Medulla oblongata (tissue), 1 donor: Measurements from ENCODE around the gene ELL.
"Not testable (repeated sequence)": the region's sequence is repeated elsewhere in the genome, so short reads cannot be mapped to it uniquely, and the experiment has no call there.

Experiments used
- DNase-seq: peaks from one replicate; pipeline ENCODE4 v3.0.0-alpha.2; 2015; ENCODE audit errors: extremely low spot score

ELL gene

DNA sequence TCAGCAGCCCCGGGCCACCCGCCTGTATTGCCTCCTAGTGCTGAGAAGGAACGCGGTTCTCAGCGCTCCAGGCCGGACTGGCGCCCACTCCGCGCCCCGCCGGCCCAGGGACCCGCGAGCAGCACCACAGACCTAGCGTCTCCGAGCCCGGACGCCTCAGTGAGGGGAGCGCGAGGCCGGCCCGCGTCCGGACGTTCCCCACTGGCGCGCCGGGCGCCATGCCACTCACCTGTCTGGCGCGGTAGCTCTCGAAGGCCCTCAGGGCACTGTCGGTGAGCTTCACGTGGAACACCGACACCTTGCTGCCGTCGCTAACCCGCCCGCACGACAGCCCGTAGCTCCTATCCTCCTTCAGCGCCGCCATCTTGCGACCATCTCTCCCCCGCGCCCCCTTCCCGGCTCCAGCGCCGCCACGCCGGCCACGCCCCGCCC lies at the start of gene ELL:
Gene ELL, minus strand, starts transcription at position 379 of the 432 bp plus-strand sequence. Its CDS starts 15 bp downstream, at position 364.
- no peak for DNase-seq

DNA sequence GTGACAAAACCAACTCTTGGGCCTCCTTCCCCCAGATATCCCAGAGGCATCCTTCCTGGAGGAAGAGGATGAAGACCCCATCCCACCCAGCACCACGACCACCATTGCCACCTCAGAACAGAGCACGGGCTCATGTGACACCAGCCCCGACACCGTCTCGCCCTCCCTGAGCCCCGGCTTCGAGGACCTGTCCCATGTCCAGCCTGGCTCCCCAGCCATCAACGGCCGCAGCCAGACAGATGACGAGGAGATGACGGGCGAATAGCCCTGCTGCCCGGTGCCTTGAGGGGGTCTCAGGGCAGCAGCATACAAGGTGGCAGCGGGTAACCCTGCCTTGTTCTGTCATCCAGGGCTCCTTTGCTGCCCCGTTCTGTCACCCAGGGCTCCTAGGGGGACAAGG lies 46.5 kb upstream of the ELL start:
- no peak for DNase-seq

DNA sequence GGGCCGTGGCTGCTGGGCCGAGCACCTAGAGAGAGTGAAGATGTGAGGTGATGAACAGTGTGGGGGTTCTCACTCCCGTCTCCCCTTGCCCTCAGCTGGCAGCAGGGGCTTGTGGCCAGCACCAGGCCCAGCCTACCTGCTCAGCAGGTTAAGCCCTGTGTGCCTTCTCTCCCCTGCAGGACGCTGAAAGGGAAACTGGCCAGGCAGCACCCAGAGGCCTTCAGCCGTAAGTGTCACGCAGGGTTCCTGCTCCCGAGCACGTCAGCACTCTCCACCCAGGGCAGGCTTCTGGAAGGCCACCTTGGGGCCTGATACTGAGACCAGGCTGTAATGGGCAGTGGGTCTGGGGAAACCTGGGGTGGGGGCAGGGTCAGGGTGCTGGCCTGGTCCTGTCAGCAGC lies 45.1 kb upstream of the ELL start:
- no peak for DNase-seq

DNA sequence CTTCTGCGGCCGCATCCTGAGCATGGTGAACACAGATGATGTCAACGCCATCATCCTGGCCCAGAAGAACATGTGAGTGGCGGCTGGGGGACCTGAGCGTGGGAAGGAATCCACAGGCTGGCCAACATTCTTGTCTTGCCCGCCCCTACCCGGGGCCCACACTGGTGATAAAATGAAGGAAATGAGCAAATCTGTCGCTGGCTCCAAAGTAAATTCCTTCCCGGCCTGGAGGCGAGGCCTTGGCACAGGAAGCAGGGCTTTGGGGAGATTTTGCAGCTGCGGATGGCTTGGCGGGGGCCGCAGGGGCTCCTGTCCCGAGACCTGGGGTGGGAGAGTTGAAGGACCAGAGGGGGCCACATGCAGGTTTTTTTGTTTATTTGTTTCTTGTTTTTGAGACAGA lies 40.2 kb upstream of the ELL start:
- no peak for DNase-seq

DNA sequence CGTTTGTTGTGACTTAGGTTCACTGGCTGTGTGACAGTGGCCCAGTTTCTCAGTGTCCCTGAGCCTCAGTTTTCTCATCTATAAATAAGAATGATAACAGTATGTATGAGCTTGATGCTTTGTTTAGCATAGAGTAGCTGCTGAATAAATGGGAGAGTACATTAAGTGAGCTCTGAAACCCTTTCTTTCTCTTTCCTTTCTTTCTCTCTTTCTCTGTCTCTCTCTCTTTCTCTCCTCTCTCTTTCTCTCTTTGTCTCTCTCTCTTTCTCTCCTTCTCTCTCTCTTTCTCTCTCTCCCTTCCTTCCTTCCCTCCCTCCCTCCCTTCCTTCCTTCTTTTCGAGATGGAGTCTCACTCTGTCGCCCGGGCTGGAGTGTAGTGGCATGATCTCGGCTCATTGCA lies 37.8 kb upstream of the ELL start:
- no peak for DNase-seq

DNA sequence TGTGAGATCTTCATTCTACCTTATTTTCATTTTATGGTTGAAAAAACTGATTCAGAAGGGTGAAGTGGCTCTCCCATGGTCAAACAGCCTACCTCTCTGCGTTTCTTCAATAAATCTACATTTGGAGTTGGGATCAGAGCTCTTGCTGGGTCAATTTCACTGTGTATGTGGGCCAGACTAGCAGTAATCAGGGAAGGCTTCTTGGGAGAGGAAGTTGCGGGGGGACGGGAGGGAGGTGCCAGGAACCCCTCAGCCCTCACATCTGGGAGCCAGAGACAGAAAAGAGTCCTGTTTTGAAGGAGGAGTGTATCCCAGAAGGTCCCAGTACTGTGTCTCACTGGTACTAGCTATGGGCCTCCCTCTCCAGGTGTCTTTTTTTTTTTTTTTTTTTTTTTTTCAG lies 36.7 kb upstream of the ELL start:
- no peak for DNase-seq

DNA sequence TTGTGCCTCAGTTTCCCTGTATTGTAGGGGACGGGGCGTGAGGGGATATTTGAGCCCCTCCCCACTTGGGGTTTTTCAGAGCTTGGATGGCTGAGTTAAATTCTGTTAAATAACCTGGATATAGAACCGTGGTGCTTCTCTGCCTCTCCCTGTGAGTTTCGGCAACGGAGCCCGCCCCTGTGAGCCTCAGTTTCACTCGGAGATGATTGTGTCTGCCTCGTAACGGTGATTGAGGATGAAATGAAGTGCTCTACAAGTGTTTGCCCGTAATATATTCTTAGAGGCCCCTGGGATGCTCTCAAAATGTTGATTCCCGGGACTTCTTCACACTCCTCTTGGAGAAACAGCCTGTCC lies 36.3 kb upstream of the ELL start:
- no peak for DNase-seq

DNA sequence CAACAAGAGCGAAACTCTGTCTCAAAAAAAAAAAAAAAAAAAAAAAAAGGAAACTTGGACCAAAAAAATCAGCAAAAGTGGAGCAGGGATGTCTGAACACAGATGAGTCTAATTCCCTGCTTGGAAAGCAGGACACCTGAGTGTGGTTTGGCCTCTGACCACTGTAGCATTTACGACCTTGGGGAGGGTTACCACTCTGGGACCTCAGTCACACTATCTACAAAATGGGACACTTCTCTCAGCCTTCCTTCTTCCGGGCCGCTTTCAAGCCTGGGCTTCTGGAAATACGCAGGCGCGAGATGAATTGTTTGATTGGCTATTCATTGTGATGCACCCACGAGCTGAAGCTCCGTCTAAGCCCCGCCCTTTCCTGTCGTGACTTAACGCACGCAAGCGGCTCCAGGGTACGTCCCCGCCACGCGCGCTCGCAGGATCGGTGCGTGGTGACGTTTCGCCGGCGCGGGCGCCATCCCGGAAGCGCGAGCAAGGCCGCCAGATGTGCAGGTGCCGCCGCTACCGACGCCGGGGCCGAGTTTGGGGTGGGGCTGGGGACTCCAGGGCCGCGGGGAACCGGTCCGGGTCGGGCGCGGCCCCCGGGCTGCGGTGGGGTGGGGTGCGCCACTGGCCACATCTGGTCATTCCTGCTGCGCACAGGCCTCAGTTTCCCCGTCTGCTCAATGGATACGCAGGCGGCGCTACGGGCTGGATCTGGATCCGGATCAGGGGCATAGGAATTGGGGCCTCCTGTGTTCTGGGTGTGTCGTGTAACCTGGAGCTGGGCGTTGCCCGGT lies 35.7 kb upstream of the ELL start, which contains the start of gene KXD1:
Gene KXD1, plus strand, starts transcription at position 460 of the 791 bp plus-strand sequence. CDS start 4,187 bp downstream, outside the sequence.
- DNase-seq = peak; percentile 99

DNA sequence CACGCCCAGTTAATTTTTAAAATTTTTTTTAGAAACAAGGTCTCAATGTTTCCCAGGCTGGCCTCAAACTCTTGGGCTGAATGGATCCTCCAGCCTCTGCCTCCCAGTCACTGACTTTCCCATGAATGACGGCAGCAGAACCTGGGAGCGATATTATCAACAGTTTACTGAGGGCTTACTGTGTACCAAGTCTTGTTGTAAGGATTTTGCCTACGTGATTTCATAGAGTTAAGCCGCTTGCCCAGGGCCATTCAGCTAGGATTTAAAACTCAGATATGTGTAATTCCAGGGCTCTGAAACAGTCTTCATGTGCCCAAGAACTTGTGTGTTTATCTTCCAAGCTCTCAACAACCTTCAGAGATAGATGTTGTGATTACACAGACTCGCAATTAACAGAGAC lies 29.8 kb upstream of the ELL start:
- DNase-seq = no peak

DNA sequence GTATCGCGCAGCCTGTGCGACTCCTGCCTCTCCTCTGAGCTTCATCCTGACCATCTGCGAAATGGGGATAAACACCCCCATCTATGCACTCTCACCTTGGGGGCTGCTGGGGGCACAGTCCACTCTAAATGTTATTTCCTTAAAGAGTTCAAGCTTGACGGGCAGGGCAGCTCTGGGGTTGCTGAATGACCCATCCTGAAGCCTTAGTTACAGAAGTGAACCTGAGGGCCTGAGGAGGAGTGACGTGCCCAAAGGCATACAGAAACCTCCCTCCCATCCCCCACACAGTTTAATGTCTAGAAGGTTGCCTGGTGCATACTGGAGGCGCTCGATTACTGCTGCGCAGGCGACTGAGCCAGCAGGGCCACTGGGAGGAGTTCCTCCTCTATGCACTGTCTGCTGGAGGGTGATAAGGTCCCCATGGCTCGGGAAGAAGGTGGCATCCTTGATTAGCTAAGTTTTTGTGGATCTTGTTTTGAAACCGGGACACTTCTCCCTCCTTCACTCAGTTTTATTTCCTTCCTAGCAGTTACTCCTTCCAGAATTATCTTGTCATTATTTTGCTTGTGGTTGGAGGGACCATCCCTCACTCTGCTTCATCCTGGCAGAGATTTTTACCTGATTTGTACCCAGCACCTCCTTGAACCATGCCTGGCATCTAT lies 22.1 kb upstream of the ELL start:
- DNase-seq = peak; percentile 42

DNA sequence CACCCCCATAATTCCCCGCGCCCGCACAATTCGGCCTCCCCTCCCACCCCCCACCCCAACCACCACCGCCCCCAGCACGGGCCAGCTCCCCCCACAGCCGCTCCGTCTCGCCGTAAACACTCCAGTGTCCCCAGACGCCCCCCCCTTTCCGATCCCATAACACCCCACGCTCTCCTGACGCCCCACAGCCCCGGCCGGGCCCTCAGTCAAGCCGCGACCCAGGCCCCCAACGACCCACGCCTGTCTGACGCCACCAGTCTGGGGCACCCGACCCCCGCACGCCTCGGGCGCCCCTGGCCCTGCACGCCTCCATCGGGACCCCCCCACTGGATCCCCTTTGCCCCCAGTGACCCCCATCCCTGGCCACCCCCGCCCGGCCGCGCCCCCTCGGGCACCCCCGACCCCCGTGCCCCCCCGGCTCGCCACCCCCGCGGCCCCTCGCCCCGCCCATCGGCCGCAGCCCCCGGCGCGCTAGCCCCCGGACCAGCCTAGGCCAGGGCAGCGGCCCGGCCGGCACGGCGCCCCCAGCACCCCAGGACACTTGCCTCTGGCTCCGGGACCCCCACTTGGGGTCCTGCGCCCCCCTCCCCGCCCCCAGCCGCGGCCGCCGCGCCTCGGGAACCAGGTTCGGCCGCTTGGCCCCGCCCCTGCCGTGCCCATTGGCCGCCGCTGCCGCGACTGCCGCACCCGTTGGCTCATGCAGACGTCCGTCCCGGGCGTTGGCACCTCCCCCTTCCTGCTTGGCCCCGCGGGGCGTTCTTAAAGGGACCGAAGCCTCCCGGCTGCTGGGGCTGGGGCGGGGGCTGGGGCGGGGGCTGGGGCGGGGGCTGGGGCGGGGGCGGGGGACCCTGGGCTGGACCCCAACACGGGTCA lies 21.3 kb upstream of the ELL start, which contains the start of gene FKBP8:
Gene FKBP8, minus strand, starts transcription at position 633 of the 873 bp plus-strand sequence. CDS start 1,603 bp downstream, outside the sequence.
- DNase-seq = peak; percentile 94

DNA sequence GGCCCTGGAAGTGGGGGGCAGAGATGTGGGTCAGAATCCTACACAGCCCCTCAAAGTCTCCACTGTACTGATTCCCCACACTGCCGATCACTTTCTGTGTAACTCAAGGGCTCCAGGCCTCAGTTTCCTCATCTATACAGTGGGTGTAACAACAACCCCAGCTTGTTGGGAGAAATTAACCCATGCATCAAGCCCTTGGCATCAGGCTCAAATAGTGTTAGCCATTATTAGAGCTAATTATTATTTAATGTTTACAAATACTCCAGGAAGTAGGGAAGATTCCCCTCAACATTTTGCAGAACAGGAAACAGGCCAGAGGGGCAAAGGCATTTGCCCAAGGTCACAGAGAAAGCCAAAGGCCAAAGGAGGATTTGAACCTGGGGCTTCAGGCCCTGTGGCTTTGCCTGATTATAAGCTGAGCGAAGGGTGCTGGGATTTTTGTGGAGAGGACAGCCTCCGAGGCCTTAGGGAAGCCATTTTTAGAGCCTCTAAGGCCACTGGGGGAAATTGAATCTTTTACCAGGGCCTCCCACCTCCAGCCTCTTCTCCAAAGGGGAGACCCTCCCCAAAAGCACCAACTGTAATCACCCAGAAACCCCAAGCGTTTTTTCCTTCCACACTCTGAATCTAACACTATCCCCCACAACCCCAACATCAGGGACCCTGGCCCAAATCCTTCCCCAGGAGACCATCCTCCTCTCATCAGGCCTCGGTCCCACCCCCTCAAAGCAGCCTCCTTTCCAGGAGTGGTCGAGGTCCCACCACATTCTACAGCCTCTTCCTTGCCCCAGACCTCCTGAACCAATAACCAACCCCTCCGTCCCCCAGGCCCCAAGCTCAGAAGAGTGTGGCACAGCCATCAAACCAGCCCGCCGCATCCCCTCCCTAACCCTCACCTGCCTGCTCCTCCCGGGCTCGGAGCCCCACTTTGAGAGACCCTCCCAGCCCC lies 20.4 kb upstream of the ELL start:
- no peak for DNase-seq

DNA sequence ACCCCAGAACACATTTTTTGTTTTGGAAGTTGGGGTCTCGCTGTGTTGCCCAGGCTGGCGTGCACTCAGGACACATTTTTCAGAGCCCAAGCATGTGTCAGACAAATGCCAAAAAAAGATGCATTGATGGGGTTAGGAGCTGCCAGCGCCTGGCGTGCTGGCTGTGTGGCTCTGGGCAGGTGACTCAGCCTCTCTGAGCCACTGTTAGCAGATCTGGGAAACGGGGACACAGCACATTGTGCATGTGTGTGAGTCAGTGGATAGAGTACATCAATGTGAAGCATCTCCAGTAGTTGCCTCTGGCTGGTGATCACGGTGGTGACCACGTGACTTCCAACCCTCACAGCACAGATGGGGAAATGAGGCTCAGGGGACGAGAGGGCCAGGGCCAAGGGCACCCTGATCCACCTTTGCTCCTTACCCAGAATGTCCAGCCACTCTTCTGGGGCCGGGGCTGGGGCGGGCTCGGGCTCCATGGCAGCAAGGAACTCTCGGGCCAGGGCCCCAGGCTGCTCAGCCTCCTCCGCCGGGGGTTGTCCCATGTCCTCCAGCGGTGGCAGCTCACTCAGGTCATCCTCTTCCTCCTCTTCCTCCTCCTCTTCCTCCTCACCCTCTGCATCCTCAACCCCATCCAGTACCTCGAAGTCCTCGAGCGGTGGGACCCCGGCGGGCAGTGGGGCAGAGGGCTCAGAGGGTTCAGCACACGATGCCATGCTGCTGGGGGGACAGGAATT lies 19.6 kb upstream of the ELL start:
- no peak for DNase-seq

DNA sequence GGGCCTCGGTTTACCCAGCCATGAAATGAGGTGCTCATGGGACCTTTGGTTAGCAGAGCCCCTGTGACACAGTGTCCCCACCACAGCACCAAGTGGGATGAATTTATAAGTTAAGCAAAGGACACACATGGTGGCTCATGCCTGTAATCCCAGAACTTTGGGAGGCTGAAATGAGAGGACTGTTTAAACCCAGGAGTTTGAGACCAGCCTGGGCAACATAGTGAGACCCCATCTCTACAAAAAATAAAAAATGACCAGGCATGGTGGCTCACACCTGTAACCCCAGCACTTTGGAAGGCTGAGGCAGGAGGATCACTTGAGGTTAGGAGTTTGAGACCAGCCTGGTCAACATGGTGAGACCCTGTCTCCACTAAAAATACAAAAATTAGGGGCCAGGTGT lies 18.3 kb upstream of the ELL start:
- DNase-seq = not testable (repeated sequence)

DNA sequence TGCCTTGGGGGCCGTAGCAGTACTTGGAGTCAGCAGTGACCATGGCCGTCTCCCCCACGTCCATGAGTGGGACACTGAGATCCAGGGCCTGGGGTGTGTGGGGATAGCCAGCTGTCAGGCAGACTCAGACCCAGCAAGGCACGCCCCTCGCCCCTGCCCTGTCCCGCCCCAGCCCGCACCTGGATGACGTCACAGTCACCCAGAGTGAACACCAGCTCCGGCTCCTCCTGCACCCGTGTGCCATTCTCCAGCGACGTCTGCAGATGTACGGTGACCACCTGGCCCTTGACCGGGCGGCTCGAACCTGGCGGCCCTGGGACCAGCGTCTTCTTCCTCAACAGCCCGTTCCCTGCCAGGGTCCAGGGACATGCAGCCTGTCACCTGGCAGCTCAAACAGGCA lies 17.5 kb upstream of the ELL start:
- DNase-seq = no peak

DNA sequence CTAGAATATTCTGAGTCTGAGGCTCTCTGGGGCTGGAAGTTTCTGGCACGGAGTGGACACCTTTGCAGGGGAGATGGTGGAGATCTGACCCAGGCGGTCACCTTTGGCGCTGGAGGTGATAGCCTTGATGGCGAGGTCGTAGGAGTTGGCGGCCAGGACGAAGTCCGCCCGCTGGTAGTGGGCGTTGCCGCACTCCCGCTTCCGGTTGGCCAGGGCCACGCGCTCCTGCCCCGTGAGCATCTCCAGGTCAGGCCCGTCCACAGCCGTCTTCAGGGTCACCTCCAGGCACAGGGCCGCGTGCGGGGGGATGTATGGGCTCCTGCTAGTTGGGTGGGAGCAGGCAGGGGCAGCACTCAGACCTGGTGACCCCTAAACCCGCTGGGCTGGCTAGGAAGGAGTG lies 16.2 kb upstream of the ELL start:
- no peak for DNase-seq

DNA sequence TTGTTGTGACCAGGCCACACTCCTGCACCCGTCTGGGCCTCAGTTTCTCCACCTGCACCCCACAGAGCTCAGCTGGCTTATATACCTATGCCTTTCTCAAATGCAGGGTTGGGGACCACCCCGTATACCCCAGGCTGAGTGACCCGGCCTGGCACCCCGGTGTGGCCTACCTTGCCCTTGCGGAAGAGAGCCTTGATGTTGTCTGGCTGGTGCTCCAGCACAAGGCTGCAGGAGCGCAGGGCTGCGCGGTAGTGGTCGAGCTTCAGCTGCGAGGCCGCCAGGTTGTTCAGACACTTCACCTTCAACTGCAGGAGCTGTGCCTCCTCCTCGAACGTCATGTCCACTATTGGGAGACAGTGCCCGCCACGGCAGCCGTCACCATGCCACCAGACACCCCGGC lies 15.6 kb upstream of the ELL start:
- no peak for DNase-seq

DNA sequence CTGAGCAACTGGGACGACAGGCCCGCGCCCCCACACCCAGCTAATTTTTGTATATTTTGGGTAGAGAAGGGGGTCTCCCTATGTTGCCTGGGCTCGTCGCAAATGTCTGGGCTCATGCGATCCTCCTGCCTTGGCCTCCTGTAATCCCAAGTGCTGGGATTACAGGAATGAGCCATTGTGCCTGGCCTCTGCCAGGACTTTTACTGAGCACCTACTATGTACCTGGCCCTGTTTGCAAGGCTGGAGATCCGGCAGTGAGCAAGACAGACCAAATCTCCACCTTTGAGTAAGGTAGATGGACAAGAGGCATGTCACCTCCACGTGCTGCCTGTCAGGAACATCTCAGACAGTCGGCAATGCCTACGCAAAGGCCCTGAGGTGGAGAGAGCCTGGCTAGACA lies 14.6 kb upstream of the ELL start:
- DNase-seq = no peak

DNA sequence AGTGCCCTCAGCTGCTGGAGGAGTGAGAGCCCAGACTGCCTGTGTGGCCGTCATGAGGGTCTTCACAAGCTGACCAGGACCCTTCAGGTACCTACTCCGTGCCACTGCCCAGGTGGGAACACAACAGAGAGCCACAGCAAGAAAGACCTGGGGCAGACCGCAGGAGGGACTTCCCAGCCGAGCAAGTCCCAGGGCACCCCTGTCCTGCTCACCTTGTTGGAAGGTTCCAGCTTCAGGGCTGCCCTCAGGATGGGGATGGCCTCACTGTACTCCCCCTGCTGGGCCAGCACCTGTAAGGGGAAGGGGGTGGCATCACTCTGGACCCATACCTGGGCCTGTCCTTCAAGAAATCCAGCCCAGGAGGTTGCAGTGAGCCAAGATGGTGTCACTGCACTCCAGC lies 11.2 kb upstream of the ELL start:
- no peak for DNase-seq

DNA sequence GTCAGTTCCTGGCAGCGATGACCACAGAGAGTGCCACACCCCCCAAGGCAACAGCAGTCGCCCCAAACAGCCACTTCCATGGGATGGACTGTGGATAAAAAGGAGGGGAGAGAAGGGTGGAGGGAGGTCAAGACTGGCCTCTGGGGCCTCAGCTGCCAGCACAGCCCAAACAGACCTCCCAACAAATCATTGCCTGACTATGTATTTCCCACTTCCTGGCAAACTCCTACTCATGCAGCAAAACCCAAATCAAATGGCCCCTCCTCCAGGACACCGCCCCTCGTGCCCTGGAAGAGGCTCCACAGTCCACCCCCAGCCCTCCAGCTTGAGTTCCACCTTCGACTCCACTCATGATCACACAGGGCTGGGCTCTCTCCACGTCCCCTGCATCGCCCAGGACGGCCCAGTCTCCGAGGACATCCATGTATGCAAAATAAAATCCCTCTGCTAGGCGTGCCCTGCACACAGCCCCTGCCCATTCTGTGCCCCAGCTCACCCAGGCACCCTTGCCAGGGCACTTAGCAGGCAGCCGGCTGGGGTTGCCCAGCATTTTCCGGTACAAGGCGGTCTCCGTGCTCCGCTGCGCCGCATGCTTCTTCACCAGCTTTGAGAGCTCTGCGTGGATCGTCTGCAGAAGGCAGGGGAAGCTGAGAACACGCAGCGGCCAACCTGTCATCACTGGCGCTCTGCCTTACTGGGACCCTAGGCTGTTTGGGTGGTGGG lies 10.5 kb upstream of the ELL start:
- no peak for DNase-seq
